Kidney glomerular epithelial cell (primary cell): ENCODE results near the gene TRIM49D2.
"Not testable (repeated sequence)": the region's sequence is repeated elsewhere in the genome, so short reads cannot be mapped to it uniquely, and the experiment has no call there.

Source experiments
- DNase-seq: peaks from one replicate; lab custom pipeline; 2025; lab: John Stamatoyannopoulos, UW

TRIM49D2 gene

DNA sequence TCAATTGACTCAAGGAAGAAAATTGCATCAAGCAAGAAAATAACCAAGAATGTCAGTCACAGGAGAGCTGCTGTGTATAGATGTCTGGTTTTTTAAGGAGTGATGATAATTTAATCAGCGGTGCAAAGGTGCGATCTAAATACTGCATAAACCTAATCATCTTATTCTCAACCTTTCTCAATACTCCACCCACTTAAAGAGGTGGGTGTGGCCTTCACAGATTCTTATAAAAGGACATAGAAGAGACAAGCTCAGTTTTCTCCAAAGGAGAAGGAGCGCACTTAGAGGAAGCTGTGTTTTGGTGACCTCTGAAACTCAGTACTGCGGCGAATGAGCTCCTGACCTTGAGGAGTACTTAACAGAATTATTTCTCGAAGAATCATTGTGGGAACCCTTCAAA lies at the start of gene TRIM49D2:
TRIM49D2 (plus strand) TSS at position 301 of the 400 bp plus-strand sequence. CDS start 2,698 bp downstream, outside the sequence.
- not testable (repeated sequence) for DNase-seq

GRCh38 chr11:89877511-89877910 lies 46.4 kb upstream of the TRIM49D2 start:
- not testable (repeated sequence) for DNase-seq

DNA sequence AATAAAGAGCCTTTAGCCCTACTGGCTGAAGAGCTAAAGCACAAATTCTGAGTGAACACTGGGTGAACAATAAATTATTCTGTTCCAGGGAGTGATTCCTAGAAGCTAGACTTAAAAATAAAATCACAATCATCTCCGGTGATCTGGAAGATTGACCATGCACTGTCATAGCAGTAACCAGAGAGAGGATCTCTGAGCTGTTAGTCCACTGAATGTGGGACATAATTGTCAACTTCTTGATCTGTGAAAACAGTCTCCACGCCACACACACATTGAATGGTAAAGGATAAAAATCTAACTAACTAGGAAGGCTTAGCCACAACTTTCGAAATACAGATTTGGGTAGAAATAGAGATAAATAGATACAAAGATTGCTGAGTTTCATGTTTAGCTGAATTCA lies 30.6 kb upstream of the TRIM49D2 start:
- not testable (repeated sequence) for DNase-seq

DNA sequence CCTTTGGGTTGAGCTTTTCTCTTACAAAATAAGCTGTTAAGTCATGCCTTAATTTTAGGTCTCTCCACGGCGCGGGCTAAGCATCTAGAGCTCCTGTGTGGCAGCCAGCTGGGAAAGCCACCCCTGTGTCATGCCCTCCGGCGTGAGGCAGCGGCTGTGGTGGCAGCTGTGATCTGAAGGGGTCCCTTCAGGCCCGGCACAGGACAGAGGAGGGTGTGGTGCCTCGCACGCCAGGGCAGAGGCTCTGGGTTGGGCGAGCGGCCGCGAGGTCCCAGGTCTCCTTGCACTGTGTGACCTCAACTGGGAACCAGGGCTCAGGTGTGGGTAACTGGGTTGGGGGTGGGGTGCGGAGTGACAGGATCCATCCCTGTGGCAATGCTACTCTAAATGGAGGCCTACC lies 23.1 kb upstream of the TRIM49D2 start:
- not testable (repeated sequence) for DNase-seq

GRCh38 chr11:89922195-89922660 lies 1.6 kb upstream of the TRIM49D2 start, which contains the start of gene TRIM49D1:
TSS of gene TRIM49D1 (minus strand) at chr11:89922245. CDS start at chr11:89917710, 4,535 bp downstream.
- no peak for DNase-seq

GRCh38 chr11:89960833-89961232 lies 37.0 kb downstream of the TRIM49D2 start:
- not testable (repeated sequence) for DNase-seq

- DNase-seq, result not testable (repeated sequence)
These were observed 41.9 kb downstream of the TRIM49D2 start, which contains the start of gene TRIM64 for GRCh38 chr11:89965737-89966136. TSS of gene TRIM64 (plus strand) at chr11:89966037. CDS start at chr11:89968504, 2,467 bp downstream.
